ENCODE results near the gene URB1. TPM values are rescaled to one million over a fixed set of nuclear protein-coding genes. Genes with fewer than 3 reads are reported as not detected.

URB1 gene
- total and polyA plus RNA-seq, 2 of the 8 experiments (the other 6 are each of a cell fraction or from before 2014, with no cell fraction given): 8.1 to 28.9 TPM

- Histone ChIP-seq H3K9me3 (ENCODE audit: insufficient read depth in 2 of 2, low read depth in 1 of 2, low read length in 1 of 2) (no peaks in the 10 kb centered on the region), H2AFZ (ENCODE audit: low read length) (no peak overlapping the region), H2BK120ac (replicated peaks; ENCODE audit: low read depth, low read length) (no peak overlapping the region), H2AK5ac (ENCODE audit: low read depth, low read length) (no peak overlapping the region), H4K20me1 (replicated peaks in 1 of 2; ENCODE audit: control insufficient read depth in 1 of 2, insufficient read depth in 2 of 2, low read length in 2 of 2) (peaks cover 5 to 7% of the 10 kb centered on the region in 2 experiments), H3K79me2 (ENCODE audit: control insufficient read depth in 1 of 2, insufficient read depth in 2 of 2, low read length in 2 of 2) (no peaks in the 10 kb centered on the region), H3K4me1 (replicated peaks in 1 of 4; ENCODE audit: control insufficient read depth in 3 of 4, insufficient read depth in 4 of 4, low read length in 3 of 4) (no peaks in the 10 kb centered on the region), H3K27me3 (replicated peaks in 1 of 4; ENCODE audit: control insufficient read depth in 3 of 4, extremely low read depth in 1 of 4, insufficient read depth in 3 of 4, low read length in 3 of 4) (no peaks in the 10 kb centered on the region), H3K27ac (ENCODE audit: low read depth, low read length) (no peak overlapping the region), H3K23ac (ENCODE audit: insufficient read length) (no peak overlapping the region), H4K8ac (ENCODE audit: extremely low read depth, insufficient read depth, low read length) (no peak overlapping the region), H4K5ac (ENCODE audit: insufficient read length, low read depth, low read length) (no peak overlapping the region), H3K23me2 (ENCODE audit: low read depth, low read length) (no peaks in the 10 kb centered on the region), H3K79me1 (ENCODE audit: low read depth, low read length) (no peaks in the 10 kb centered on the region), H2BK5ac (ENCODE audit: low read depth, low read length) (no peak overlapping the region), H3K56ac (replicated peaks; ENCODE audit: insufficient read length, low read depth, low read length) (no peak overlapping the region), H3K18ac (ENCODE audit: extremely low read depth, low read length) (no peak overlapping the region), H3K36me3 (ENCODE audit: control insufficient read depth in 2 of 4, insufficient read depth in 4 of 4, low read length in 3 of 4) (peaks cover 46 to 88% (median 80%) of the 10 kb centered on the region in 4 experiments), H3K4me3 (ENCODE audit: extremely low read depth in 1 of 4, insufficient read depth in 2 of 4, low read depth in 3 of 4, low read length in 4 of 4) (no peak overlapping the region), H2BK20ac (ENCODE audit: low read length) (no peak overlapping the region), H2BK15ac (ENCODE audit: low read length) (no peak overlapping the region), H3K14ac (ENCODE audit: insufficient read length) (no peak overlapping the region), H3K9ac (replicated peaks in 1 of 4; ENCODE audit: extremely low read depth in 1 of 4, low read depth in 3 of 4, low read length in 3 of 4) (no peak overlapping the region), H3K4me2 (ENCODE audit: insufficient read depth in 1 of 2, low read depth in 2 of 2, low read length in 2 of 2) (no peak overlapping the region), H2BK12ac (ENCODE audit: low read depth, low read length) (no peak overlapping the region), H4K91ac (replicated peaks; ENCODE audit: insufficient read length, low read length) (no peak overlapping the region), H3K4ac (replicated peaks; ENCODE audit: insufficient read length, low read depth, low read length) (no peak overlapping the region)
- ChIA-PET POLR2A (ENCODE audit: partially characterized antibody) (no interaction called here), CTCF (ENCODE audit: partially characterized antibody) (interaction anchor here (1.4 kb wide), 2 partner anchors 12 to 14 kb away, joined by 3 to 5 read pairs; no protein-coding TSS in a partner anchor)
- WGBS, 2 experiments (ENCODE audit: extremely low coverage in 1 of 2, insufficient coverage in 1 of 2, insufficient read length in 1 of 2, insufficient replicate concordance in 2 of 2, low coverage in 1 of 2, low lambda C conversion rate in 2 of 2, missing lambda C conversion rate in 1 of 2): 97% methylated on average over 11 of the region's 11 CpGs; no CpG with 5 or more reads in 1 of the 2 experiments
- DNase-seq (ENCODE audit: low read depth in 1 of 2, low spot score in 2 of 2) (no peak), FAIRE-seq (no peak)
- TF ChIP-seq MAFK (IDR thresholded peaks at IDR 0.05; ENCODE audit: low read depth, low read length) (no peak), BCL11A (IDR thresholded peaks at IDR 0.05; ENCODE audit: low read depth in 2 of 2, low read length in 2 of 2) (no peak), POLR2A (IDR thresholded peaks at IDR 0.05; ENCODE audit: control extremely low read depth in 1 of 2, low read depth in 2 of 2, low read length in 2 of 2) (no peak), ATF2 (IDR thresholded peaks at IDR 0.05; ENCODE audit: low read length) (no peak), POLR2AphosphoS5 (IDR thresholded peaks at IDR 0.05; ENCODE audit: low read depth, low read length) (no peak), USF2 (IDR thresholded peaks at IDR 0.05; ENCODE audit: low read length) (no peak), RNF2 (IDR thresholded peaks at IDR 0.05; ENCODE audit: borderline replicate concordance, low read depth, low read length, missing control alignments, poor library complexity, severe bottlenecking) (no peak), HDAC6 (IDR thresholded peaks at IDR 0.05; ENCODE audit: low read depth, low read length) (no peak), MAX (IDR thresholded peaks at IDR 0.05) (no peak), FOSL1 (IDR thresholded peaks at IDR 0.05; ENCODE audit: insufficient read depth, low read depth, low read length) (no peak)
These were observed 44.8 kb downstream of the URB1 start for GRCh38 chr21:32347977-32348376.
